ENCODE measurements around the gene ZNF76. TPM values are rescaled to one million over a fixed set of nuclear protein-coding genes. Genes with fewer than 3 reads are reported as not detected.
"Not testable (repeated sequence)": the region's sequence is repeated elsewhere in the genome, so short reads cannot be mapped to it uniquely, and the experiment has no call there.

The ZNF76 gene
- total and polyA plus RNA-seq, 9 of the 15 experiments (the other 6 are each of a cell fraction or from before 2014, with no cell fraction given), result 1.2 to 17.8 (median 10.7) TPM

- TF ChIP-seq ATF3 (IDR thresholded peaks at IDR 0.05) (0 out of 2 replicates have a peak, but pooled peaks have one; percentile 11), L3MBTL2 (IDR thresholded peaks at IDR 0.05) (peak; percentile 41; the same call in 1 of the 2 replicates), USF1 (CRISPR knock-in tag; IDR thresholded peaks at IDR 0.05) (peak; percentile 74)
- TF ChIP-seq ATF3 (CRISPR knock-in tag; conservative IDR thresholded peaks at IDR 0.05), result not testable (repeated sequence)
These were observed 47.6 kb downstream of the ZNF76 start (continued) for GRCh38 chr6:35307138-35307537.

GRCh38 chr6:35308543-35308942, 49.0 kb downstream of the ZNF76 start:
- POLR2A ChIA-PET, result interaction anchor here (0.6 to 2.4 kb wide), 3 partner anchors 9 to 278 kb away, joined by 3 to 10 read pairs (median 3); no protein-coding TSS in a partner anchor
- H3K4me2 ChIP-seq (ENCODE audit: insufficient read depth, low read length); BruUV-seq (replicated peaks); H3K27ac ChIP-seq (ENCODE audit: extremely low read depth, low read depth, low read length); H3K9me1 ChIP-seq (ENCODE audit: control insufficient read depth, insufficient read depth, low read length); H3K79me2 ChIP-seq (ENCODE audit: control insufficient read depth, insufficient read depth, low read length); FAIRE-seq; H3K9ac ChIP-seq (ENCODE audit: insufficient read depth in 1 of 2, low read depth in 2 of 2, low read length in 2 of 2); DNase-seq (ENCODE audit: extremely low read depth in 1 of 4, low spot score in 3 of 4); CTCF ChIA-PET (ENCODE audit: low intra/inter-chr PET ratio); H3K4me3 ChIP-seq; ATAC-seq; H3K36me3 ChIP-seq (ENCODE audit: control insufficient read depth, insufficient read depth, low read length); intact Hi-C loops (cut with micrococcal nuclease); H3K9me3 ChIP-seq (replicated peaks; ENCODE audit: control insufficient read depth, insufficient read depth, low read depth, low read length); H2AFZ ChIP-seq (ENCODE audit: low read depth, low read length); H4K20me1 ChIP-seq (replicated peaks; ENCODE audit: control insufficient read depth, insufficient read depth, low read length); H3K27me3 ChIP-seq (ENCODE audit: control insufficient read depth in 2 of 2, insufficient read depth in 2 of 2, low read length in 2 of 2): not testable (repeated sequence)
- in situ Hi-C loops (cut with MboI), result loop anchor here (10.0 kb wide), 1 partner anchor 146 kb away; the partner anchor contains the start of gene FANCE
- WGBS (ENCODE audit: insufficient coverage, low coverage, missing lambda C conversion rate), result 83% methylated on average over 2 of the region's 2 CpGs
- peaks cover 4 to 15% of the 10 kb centered on the region in 2 experiments; a peak in 4 of 5 replicates for H3K4me1 ChIP-seq (replicated peaks in 1 of 2; ENCODE audit: control insufficient read depth in 2 of 2, insufficient read depth in 2 of 2, low read length in 2 of 2)

Measured in K562 (cell line).